HepG2 (cell line): ENCODE data around the gene DYNC1LI1. TPM values are rescaled to one million over a fixed set of nuclear protein-coding genes. Genes with fewer than 3 reads are reported as not detected.

Experiments
- AGO2 ChIP-seq: fragments of 200-400 bp; formaldehyde crosslinking; optimal IDR thresholded peaks from 2 replicates; pipeline ENCODE3; 2017; ENCODE audit warnings: mild to moderate bottlenecking, low read depth, low read length, moderate library complexity
- ELF3 ChIP-seq: IDR thresholded peaks from 2 replicates; pipeline ENCODE4 v1.6.1; 2016; ENCODE audit warnings: missing genetic modification reagents, missing compliant biosample characterization
- ESRRA ChIP-seq: sonication (generic); formaldehyde crosslinking; IDR thresholded peaks from 2 replicates; pipeline ENCODE4 v1.5.1; 2020; ENCODE audit warnings: mild to moderate bottlenecking, low read depth, missing genetic modification reagents
- IRX3 ChIP-seq: sonication (generic); formaldehyde crosslinking; IDR thresholded peaks from 2 replicates; pipeline ENCODE4 v1.8.1; 2023; ENCODE audit warnings: mild to moderate bottlenecking, low read depth, missing genetic modification reagents, borderline replicate concordance
- NR2F1 ChIP-seq, 2 experiments: fragments of 450-650 bp in 1 of 2; formaldehyde crosslinking in 1 of 2; IDR thresholded peaks; 2 replicates each; pipeline versions ENCODE4 v1.5.0 to v1.6.1; 2016 to 2020; ENCODE audit warnings: mild to moderate bottlenecking in 1 of 2, missing compliant biosample characterization in 1 of 2, missing genetic modification reagents in 1 of 2, moderate library complexity in 1 of 2
- NR2F2 ChIP-seq: IDR thresholded peaks from 2 replicates; pipeline ENCODE4 v1.6.1; 2012; ENCODE audit warnings: low read depth, inconsistent platforms, borderline replicate concordance
- PATZ1 ChIP-seq: sonication (generic); formaldehyde crosslinking; IDR thresholded peaks from 2 replicates; pipeline ENCODE4 v1.4.0; 2020; ENCODE audit warnings: missing genetic modification reagents
- POLR2A ChIP-seq, 2 experiments: IDR thresholded peaks; 2 replicates each; pipeline ENCODE4 v1.6.1; 2011; ENCODE audit warnings: low read depth in 2 of 2, low read length in 2 of 2, mild to moderate bottlenecking in 1 of 2, moderate library complexity in 1 of 2; ENCODE audit not compliant: insufficient read depth in 1 of 2
- TAF1 ChIP-seq: sonication (generic); formaldehyde crosslinking; IDR thresholded peaks from 2 replicates; pipeline ENCODE4 v1.4.0; 2020; ENCODE audit warnings: missing genetic modification reagents
- TRAFD1 ChIP-seq: sonication (generic); formaldehyde crosslinking; IDR thresholded peaks from 2 replicates; pipeline ENCODE4 v1.5.1; 2020; ENCODE audit warnings: missing genetic modification reagents, mild to moderate bottlenecking, borderline replicate concordance
- XRCC5 ChIP-seq: fragments of 200-400 bp; formaldehyde crosslinking; optimal IDR thresholded peaks from 2 replicates; pipeline ENCODE3; 2017; ENCODE audit warnings: mild to moderate bottlenecking, low read length
- ZNF138 ChIP-seq: sonication (generic); formaldehyde crosslinking; IDR thresholded peaks from 2 replicates; pipeline ENCODE4 v1.5.0; 2020; ENCODE audit warnings: mild to moderate bottlenecking, low read depth, missing genetic modification reagents
- ZNF337 ChIP-seq: sonication (generic); formaldehyde crosslinking; IDR thresholded peaks from 2 replicates; pipeline ENCODE4 v1.5.1; 2020; ENCODE audit warnings: missing genetic modification reagents, low read depth, mild to moderate bottlenecking, borderline replicate concordance
- ZNF547 ChIP-seq: sonication (generic); formaldehyde crosslinking; IDR thresholded peaks from 2 replicates; pipeline ENCODE4 v1.5.1; 2020; ENCODE audit warnings: mild to moderate bottlenecking, missing genetic modification reagents
- ZNF607 ChIP-seq: sonication (generic); formaldehyde crosslinking; IDR thresholded peaks from 2 replicates; pipeline ENCODE4 v1.5.1; 2020; ENCODE audit warnings: missing genetic modification reagents, mild to moderate bottlenecking, borderline replicate concordance
- ZNF687 ChIP-seq: sonication (generic); formaldehyde crosslinking; IDR thresholded peaks from 2 replicates; pipeline ENCODE4 v1.5.1; 2020; ENCODE audit warnings: mild to moderate bottlenecking, missing genetic modification reagents, moderate library complexity
- ZNF761 ChIP-seq: sonication (generic); formaldehyde crosslinking; conservative IDR thresholded peaks from 2 replicates; pipeline ENCODE4 v1.4.0; 2020; ENCODE audit warnings: mild to moderate bottlenecking, missing genetic modification reagents
- ZNF770 ChIP-seq: sonication (generic); formaldehyde crosslinking; IDR thresholded peaks from 2 replicates; pipeline ENCODE4 v1.5.0; 2020; ENCODE audit warnings: mild to moderate bottlenecking, missing genetic modification reagents
- polyA plus RNA-seq, 8 experiments: library from polyadenylated mRNA; depleted of rRNA in 3 of 8; stranded (reverse) in 7 of 8; unstranded in 1 of 8; fragments of >200 nt; fragmentation: Illumina TruSeq in 4 of 8; extraction: Trizol in 4 of 8; gene quantifications; 2 replicates each; pipeline versions ENCODE4 v1.2.1 to v1.2.3, GENCODE V29; 2011 to 2016; ENCODE audit warnings: low read depth in 4 of 8, missing spikeins in 1 of 8, mixed read lengths in 1 of 8; ENCODE audit not compliant: insufficient read depth in 1 of 8
- total RNA-seq, 5 experiments: library from RNA; depleted of rRNA; stranded (reverse); fragments of >200 nt; fragmentation: Illumina TruSeq; extraction: Trizol; gene quantifications; 2 replicates each; pipeline ENCODE4 v1.2.3, GENCODE V29; 2016; ENCODE audit warnings: low read depth in 1 of 5

Gene DYNC1LI1
- total and polyA plus RNA-seq, 2 of the 13 experiments (the other 11 are each of a cell fraction or from before 2014, with no cell fraction given), result 13.4 to 37.1 TPM

GRCh38 chr3:32570421-32571191 lies at the start of gene DYNC1LI1 (continued):
- TF ChIP-seq PATZ1 (CRISPR knock-in tag) (peak; percentile 34; the same call in 1 of the 2 replicates), IRX3 (CRISPR knock-in tag) (peak; percentile 40; the same call in 1 of the 2 replicates), ESRRA (CRISPR knock-in tag) (no peak; the same call in 1 of the 2 replicates), ZNF607 (CRISPR knock-in tag) (peak; percentile 71; the same call in 1 of the 2 replicates), ELF3 (peak; percentile 46; the same call in 1 of the 2 replicates), TRAFD1 (peak; percentile 76; the same call in 1 of the 2 replicates), ZNF547 (no peak; the same call in 1 of the 2 replicates), POLR2A (IDR thresholded peaks at IDR 0.05; ENCODE audit: insufficient read depth in 1 of 2, low read depth in 2 of 2, low read length in 2 of 2) (peak; percentile 76 to 93), ZNF138 (CRISPR knock-in tag) (no peak), NR2F1 (CRISPR knock-in tag; IDR thresholded peaks at IDR 0.05) (no peak), ZNF770 (CRISPR knock-in tag) (peak; percentile 63), ZNF687 (peak; percentile 92), ZNF337 (no peak), TAF1 (CRISPR knock-in tag) (peak; percentile 94; the same call in 1 of the 2 replicates), XRCC5 (no peak), ZNF761 (CRISPR knock-in tag) (no peak; the same call in 1 of the 2 replicates), NR2F2 (no peak), AGO2 (peak; percentile 79)
